Activated gamma-delta T cell treated with Interleukin-2 at 50 U/mL for 16 hours (primary cell): ENCODE results near the gene GADD45B.

Source experiments
- DNase-seq: peaks from one replicate; pipeline ENCODE4 v3.0.0-alpha.2; 2020

The GADD45B gene

GRCh38 chr19:2519482-2519881, 43.6 kb downstream of the GADD45B start:
- DNase-seq, result no peak

DNA sequence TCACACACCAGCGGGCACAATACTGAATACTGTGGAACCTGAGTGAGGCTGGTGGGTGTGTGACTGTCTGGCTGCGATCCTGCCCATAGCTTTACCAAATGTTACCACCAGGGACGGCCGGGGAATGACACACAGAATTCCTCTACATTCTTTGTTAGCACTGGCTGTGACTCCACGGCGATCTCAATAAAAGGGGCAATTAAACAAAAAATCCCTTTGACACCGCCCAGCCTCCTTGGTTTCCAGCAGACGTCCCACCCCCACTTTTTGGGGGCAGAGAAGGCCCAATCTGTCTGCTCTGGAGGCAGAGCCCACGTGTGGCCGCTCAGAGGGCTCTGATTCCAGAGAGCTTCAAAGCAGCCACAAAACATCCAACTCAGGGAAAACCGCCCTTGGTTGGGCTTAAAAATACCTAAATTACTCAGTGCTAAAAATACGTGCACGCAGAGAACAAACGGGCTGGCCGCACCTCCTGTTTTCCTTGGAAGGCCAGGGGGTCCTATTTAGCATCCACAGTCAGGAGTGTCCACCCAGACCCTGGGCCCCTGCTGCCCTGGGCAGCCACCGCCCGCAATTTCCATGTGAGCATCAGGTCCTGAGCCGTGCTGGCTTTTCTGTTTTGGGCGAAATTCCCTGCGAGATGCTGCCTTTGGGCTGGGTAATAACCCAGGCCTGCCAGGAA, 47.8 kb downstream of the GADD45B start:
- no peak for DNase-seq

DNA sequence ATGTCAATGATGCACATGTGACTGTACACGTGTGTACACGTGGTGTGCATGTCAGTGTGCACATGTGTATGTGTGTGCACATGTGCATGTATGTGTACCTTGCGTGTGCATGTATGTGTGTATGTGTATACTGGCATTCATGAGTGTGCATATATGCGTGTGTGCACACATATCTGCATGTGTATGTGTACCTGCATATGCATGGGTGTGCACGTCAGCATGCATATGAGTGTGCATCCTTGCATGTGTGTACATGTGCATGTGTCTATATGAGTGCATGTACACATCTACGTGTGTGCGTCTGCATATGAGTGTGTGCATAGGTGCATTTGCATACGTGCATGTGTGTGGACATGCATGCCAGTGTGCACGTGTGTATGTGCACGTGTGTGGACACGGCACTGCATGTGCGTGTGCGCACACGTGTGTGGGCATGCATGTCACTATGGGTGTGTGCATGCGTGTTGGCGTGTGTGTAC, 48.5 kb downstream of the GADD45B start:
- DNase-seq, result no peak

- DNase-seq, result no peak
Measured at GRCh38 chr19:2524840-2525723, 49.2 kb downstream of the GADD45B start.

- DNase-seq, result no peak
Measured at GRCh38 chr19:2527171-2527570, 51.2 kb downstream of the GADD45B start.

- DNase-seq, result no peak
Measured at GRCh38 chr19:2527686-2528085, 51.8 kb downstream of the GADD45B start.
